Jurkat, Clone E6-1 (cell line): Measurements from ENCODE around the gene ITPKC.
"Not testable (repeated sequence)": the region's sequence is repeated elsewhere in the genome, so short reads cannot be mapped to it uniquely, and the experiment has no call there.

Source experiments
- DNase-seq: peaks from one replicate; pipeline ENCODE4 v3.0.0-alpha.2; 2011; ENCODE audit warnings: low read depth, low spot score
- H3K4me3 ChIP-seq: 2 replicates; pipeline ENCODE4 v1.5.1; 2011; ENCODE audit warnings: mild to moderate bottlenecking, low read length, control low read depth, moderate library complexity

ITPKC gene

DNA sequence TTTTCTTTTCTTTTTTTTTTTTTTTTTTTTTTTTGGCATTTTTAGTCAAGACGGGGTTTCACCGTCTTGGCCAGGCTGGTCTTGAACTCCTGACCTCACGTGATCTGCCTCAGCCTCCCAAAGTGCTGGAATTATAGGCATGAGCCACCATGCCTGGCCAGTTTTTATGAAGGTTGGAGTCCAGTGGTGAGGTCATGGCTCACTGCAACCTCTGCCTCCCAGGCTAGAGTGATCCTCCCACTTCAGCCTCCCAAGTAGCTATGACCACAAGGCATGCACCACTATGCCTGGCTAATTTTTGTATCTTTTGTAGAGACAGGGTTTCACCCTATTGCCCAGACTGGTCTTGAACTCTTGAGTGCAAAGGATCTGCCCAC lies 38.3 kb downstream of the ITPKC start:
- no peak for DNase-seq
- H3K4me3 ChIP-seq, result no peak overlapping the region

DNA sequence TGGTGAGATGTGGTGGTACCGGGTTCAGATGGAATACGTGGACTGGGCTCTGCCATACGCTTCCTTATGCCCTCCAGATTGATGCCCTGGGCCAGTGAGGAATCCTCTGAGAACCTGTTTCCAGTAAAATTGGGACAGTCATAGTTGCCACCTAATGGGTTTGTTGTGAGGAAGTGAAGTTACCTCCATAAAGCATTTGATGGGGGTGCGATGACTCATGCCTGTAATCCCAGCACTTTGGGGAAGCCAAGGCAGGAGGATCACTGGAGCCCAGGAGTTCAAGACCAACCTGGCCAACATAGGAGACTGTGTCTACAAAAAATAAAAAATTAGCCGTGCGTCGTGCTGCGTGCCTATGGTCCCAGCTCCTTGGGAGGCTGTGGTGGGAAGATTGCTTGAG lies 38.9 kb downstream of the ITPKC start:
- no peak overlapping the region for H3K4me3 ChIP-seq
- DNase-seq, result no peak

DNA sequence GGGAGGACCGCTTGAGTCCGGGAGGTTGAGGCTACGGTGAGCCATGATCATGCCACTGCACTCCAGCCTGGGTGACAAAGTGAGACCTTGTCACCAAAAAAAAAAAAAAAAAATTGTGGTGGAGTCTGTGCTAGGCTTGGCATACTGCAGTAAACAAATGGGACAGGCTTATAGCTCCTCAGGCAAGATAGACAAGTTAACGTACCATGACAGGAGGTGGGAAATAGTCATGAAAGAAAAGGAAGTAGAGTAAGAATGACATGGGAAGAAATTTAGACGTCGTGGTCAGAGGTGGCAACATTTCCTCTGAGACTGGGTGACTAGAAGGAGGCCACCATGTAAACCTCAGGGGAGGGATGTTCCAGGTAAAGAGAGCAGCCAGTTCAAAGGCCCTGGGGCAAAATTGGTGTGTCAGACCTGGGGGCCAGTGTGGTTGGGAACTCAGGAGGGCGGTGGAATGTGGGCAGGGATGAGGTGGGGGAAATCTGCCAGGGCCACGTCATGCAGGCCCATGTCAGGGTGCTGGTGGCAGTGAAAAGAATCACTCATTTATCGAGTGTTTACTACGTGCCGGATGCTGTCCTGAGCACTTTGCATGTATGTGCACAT lies 39.7 kb downstream of the ITPKC start:
- no peak overlapping the region for H3K4me3 ChIP-seq
- no peak for DNase-seq

DNA sequence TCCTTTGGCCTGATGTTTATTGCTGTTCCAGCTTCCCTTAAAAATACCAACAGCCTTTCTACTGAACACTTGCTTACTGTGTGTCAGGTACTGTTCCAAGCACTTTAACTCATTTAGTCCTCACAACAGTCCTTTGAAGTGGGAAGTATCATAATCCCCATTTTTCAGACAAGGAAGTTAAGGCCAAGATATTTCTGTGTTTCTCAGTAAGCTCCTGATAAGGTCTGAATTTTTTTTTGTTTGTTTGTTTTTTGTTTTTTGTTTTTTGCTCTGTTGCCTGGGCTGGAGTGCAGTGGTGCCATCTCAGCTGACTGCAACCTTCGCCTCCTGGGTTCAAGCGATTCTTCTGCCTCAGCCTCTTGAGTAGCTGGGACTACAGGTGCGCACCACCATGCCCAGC lies 41.6 kb downstream of the ITPKC start:
- no peak for DNase-seq
- no peak overlapping the region for H3K4me3 ChIP-seq

DNA sequence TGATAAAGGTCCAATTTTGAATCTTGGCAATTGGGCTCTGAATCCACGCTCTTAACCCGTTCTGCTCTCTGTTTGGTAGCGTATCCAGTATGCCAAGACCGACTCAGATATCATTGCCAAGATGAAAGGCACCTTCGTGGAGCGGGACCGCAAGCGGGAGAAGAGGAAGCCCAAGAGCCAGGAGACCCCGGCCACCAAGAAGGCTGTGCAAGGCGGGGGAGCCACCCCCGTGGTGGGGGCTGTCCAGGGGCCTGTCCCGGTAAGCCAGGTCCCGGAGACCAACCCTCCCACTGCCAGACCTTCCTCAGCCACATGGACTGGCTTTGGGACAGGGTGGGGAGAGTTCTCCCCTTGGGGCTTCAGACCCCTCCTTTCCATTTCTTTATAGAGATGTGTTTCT lies 42.4 kb downstream of the ITPKC start:
- H3K4me3 ChIP-seq, result no peak overlapping the region
- DNase-seq, result no peak

DNA sequence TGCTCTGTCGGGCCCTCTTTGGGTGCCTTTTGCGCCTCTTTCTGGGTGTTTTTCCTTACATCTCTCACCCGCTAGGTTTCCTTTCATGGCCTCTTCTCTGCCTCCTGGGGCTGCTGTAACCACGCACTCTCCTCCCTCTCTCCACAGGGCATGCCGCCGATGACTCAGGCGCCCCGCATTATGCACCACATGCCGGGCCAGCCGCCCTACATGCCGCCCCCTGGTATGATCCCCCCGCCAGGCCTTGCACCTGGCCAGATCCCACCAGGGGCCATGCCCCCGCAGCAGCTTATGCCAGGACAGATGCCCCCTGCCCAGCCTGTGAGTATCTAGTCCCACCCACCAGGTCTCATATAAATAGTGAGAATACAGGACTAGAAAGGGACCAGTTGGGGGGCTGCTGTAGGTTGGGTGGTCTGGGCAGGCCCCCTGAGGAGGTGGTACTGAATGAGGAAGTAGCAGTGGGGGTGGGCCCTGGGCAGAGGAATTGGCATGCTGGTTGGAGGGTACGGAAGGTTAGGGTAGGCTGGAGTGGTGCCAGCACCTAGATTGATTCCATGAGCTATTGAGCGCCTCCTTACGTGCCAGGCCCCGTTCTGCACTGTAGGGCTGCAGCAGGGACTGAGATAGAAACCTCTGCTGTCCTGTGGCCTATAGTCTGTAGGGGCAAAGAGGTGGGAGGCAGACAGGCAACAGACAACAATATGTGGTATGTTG lies 46.0 kb downstream of the ITPKC start:
- no peak overlapping the region for H3K4me3 ChIP-seq
- no peak for DNase-seq

DNA sequence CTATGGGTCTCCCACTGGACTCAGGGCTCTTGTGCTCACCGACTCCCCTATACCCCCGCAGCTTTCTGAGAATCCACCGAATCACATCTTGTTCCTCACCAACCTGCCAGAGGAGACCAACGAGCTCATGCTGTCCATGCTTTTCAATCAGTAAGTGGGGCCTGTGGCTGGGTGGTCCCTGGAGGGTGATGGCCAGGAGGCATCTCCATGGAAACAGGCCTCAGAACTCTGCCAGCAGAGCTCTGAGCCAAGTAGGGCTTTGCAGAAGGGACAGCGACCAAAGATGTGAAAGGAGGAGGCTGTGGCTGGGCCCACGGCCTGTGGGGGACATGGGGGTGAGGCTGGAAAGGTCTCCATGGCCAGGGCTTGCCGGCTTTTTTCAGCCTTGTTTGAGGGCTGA lies 46.6 kb downstream of the ITPKC start:
- no peak overlapping the region for H3K4me3 ChIP-seq
- no peak for DNase-seq

DNA sequence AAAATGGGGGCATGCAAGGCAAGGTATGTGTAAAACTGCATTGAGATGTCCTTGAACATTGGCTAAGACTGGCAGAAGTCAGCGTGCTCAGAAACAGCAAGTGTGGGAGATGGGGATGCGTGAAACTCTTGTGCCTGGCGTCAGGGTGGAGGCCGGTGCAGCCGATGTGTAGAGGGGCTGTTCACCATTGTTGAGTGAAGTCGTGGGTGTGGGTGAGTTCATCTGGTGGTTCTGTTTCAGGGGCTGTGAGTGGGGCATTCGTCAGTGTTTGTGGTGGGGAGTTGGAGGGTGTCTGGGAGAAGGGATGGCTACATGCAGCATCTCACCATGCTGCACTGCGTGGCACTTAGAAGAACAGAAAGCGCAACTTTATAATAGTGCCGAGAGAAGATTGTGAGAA lies 47.1 kb downstream of the ITPKC start:
- DNase-seq, result no peak
- H3K4me3 ChIP-seq, result no peak overlapping the region

DNA sequence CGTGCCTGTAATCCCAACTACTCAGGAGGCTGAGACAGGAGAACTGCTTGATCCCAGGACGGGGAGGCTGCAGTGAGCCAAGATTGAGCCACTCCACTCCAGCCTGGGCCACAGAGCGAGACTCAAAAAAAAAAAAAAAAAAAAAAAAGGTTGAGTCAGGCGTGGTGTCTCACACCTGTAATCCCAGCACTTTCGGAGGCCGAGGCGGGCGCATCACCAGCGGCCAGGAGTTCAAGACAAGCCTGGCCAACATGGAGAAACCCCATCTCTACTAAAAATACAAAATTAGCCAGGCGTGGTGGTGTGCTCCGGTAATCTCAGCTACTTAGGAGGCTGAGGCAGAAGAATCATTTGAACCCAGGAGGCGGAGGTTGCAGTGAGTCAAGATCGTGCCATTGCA lies 49.5 kb downstream of the ITPKC start:
- not testable (repeated sequence) for H3K4me3 ChIP-seq

DNA sequence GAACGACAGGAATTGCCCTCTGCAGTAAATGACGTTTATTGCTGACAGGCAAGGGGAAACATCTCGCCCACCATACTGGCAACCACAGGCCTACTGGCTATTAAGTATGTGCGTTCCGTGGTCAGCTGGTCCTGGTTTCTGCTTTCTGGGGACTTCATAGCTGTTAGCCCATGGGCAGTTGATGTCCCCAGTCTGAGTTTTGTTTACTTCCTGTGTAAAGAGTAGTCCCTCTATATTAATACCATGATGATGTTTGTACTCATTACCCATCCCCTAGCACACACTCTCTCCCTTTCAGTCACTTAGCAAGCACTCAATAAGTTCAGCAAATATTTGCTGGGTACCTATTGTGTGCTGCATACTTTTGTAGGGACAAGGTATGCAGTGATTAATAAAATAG lies 52.0 kb downstream of the ITPKC start:
- H3K4me3 ChIP-seq, result no peak overlapping the region
- no peak for DNase-seq

More for the DNA sequence above, 49.5 kb downstream of the ITPKC start:
- not testable (repeated sequence) for DNase-seq

DNA sequence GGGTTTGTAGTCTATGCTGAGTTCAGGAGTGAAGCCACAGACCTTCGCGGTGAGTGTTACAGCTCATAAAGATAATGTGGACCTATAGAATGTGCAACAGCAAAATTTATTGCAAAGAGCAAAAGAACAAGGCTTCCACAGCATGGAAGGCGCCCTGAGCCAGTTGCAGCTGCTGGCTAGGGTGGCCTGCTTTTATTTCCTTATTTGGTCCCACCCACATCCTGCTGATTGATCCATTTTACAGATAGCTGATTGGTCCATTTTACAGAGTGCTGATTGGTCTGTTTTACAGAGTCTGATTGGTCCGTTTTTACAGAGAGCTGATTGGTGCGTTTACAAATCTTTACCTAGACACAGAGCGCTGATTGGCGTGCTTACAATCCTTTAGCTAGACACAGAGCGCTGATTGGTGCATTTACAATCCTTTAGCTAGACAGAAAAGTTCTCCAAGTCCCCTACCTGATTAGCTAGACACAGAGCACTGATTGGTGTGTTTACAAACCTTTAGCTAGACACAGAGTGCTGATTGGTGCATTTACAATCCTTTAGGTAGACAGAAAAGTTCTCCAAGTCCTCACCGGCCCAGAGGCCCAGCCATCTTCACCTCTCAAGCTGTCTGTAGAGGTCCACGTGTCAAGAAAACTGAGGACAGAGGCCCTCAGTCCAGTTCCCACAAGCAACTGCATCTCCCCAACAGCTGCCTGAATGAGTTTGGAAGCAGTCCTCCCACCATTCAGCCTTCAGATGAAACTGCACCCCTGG lies 54.4 kb downstream of the ITPKC start:
- DNase-seq, result peak; percentile 52

DNA sequence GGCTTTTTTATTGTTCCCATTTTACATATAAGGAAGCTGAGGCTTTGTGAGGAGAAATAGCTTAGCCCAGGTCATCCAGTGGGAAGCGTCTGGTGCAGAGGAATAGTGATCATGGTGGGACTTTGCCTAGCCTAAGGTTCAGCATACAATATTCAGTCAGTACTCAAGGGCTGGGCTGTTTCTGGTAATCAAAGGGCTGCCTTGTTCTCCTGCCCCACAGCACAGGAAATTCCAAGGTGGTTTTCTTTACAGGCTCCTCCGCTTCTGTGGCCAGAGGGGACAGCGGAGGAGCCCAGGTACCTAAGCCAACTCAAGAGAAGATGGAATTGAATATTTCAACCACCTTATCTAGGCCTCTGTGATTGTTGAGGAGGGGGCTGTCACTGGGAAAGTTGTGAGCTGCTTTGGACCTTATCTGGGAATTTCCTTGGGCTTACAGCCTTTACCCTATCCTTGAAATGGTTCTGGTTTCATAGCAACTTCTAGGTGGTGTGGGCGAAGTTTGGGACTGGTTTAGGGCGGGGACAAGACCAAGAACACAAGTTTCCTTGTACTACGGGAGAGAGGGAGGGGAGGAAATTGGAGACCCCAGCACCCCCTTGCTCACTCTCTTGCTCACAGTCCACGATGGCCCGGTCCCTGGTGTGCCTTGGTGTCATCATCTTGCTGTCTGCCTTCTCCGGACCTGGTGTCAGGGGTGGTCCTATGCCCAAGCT lies 58.2 kb downstream of the ITPKC start, which contains the start of gene MIA:
MIA (plus strand) TSS at position 606 of the 716 bp plus-strand sequence; CDS start at position 628, 22 bp downstream.
- no peak for DNase-seq

More for the DNA sequence above, 54.4 kb downstream of the ITPKC start:
- not testable (repeated sequence) for H3K4me3 ChIP-seq

DNA sequence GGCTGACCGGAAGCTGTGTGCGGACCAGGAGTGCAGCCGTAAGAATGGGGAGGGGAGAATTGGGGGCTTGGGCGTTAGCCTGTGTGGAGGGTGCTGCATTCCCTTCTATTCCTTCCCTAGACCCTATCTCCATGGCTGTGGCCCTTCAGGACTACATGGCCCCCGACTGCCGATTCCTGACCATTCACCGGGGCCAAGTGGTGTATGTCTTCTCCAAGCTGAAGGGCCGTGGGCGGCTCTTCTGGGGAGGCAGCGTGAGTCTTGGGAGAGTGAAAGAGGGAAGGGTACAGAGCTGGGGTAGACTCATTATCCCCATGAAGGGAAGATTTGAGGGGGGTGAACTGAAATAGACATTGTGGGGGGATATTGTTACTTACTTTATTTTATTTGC lies 58.7 kb downstream of the ITPKC start:
- DNase-seq, result no peak
- no peak overlapping the region for H3K4me3 ChIP-seq

More for the DNA sequence above, 58.2 kb downstream of the ITPKC start, which contains the start of gene MIA:
- H3K4me3 ChIP-seq, result no peak within 1 kb of the TSS

DNA sequence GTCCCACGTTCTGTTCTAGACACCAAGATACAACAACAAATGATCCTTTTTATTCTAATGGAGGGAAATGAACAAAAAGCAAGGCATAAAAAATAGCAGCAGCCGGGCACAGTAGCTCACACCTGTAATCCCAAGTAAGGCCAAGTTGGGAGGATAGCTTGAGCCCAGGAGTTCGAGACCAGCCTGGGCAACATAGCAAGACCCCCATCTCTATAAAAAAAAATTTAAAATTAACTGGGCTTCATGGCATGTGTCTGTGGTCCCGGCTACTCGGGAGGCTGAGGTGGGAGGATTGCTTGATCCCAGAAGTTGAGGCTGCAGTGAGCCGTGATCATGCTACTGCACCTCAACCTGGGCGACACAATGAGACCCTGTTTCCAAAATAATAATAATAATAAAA lies 59.5 kb downstream of the ITPKC start:
- H3K4me3 ChIP-seq, result no peak overlapping the region
- DNase-seq, result no peak

DNA sequence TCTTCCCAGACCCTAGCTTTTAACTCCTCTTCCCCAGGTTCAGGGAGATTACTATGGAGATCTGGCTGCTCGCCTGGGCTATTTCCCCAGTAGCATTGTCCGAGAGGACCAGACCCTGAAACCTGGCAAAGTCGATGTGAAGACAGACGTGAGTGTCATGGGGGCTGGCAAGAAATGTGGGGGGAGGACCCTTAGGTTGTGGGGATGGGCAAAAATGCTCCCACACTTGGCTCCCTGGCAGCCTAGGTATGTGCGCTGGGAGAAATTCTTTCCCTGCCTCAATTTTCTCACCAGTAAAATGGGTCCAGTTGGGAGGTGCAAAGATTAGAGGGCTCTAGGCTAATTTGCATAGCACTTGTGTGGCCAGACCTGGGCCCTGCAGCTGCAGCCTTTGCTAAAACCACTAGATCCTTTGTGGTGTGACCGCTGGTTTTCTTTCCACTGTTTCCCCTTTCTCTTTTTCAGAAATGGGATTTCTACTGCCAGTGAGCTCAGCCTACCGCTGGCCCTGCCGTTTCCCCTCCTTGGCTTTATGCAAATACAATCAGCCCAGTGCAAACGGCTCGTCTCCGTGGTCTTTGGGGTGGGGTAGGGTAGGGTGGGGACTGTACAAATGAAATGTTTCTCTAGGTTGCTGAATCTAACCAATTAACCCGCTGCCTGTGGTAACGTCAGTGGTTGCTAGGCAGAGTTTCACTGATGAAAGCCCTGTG lies 60.2 kb downstream of the ITPKC start:
- DNase-seq, result peak; percentile 98
- H3K4me3 ChIP-seq, result peak overlapping the region; percentile 82

DNA sequence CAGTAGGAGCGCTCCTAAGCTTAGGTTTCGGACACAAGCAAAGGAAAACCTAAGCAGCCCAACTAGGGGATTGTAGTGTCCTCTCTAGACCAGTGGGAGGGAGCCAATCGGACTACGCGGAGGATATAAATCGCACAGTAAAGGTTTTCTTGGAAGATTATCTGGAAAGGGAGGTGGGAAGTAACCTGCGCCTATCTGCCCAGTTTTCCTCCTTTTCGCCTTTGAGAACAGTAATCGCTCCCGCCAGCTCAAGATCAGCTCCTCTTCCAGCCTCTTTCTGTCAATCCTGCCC lies 60.7 kb downstream of the ITPKC start:
- no peak for DNase-seq
- peak overlapping the region; percentile 82 for H3K4me3 ChIP-seq

DNA sequence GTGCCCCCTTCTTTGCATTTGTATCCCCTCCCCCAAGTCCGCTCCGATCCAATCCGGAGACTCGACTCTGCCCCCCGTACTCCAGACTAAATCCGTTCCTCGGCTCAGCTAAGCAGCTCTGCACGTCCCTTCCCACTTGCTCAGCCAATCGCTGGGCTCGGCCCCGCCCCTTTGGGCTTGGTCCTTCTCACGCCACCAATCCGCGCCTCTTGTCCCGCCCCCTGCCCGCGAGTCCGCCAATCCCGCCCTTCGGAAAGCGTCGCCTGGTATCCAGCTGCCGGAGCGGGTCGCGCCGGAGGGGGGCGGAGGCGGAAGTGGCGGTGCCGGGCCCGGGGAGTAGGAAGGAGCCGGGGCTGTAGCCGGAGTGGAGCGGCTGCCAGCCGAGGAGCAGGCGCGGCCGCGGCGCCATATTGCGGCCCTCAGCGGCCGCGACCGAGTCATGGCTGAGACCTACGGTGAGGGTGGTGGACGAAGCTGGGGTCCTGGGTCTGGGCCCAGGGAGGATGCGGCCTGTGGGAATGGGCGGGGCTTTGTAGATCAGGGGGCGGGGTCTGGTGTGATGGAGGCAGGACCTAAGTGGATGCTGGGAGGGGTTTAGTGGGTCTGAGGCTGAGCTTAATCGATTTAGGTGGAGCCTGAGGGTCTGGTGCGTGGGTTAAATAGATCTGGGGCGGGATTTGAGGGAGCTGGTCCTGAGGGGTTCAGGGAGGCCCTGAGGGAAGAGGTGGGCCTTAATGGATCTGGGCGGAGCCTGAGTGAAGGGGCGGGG lies 61.2 kb downstream of the ITPKC start, which contains the start of gene RAB4B:
RAB4B (plus strand) TSS at position 311 of the 769 bp plus-strand sequence; CDS start at position 440, 129 bp downstream.
- peak within 1 kb of the TSS; percentile 82 for H3K4me3 ChIP-seq
- peak; percentile 100 for DNase-seq

DNA sequence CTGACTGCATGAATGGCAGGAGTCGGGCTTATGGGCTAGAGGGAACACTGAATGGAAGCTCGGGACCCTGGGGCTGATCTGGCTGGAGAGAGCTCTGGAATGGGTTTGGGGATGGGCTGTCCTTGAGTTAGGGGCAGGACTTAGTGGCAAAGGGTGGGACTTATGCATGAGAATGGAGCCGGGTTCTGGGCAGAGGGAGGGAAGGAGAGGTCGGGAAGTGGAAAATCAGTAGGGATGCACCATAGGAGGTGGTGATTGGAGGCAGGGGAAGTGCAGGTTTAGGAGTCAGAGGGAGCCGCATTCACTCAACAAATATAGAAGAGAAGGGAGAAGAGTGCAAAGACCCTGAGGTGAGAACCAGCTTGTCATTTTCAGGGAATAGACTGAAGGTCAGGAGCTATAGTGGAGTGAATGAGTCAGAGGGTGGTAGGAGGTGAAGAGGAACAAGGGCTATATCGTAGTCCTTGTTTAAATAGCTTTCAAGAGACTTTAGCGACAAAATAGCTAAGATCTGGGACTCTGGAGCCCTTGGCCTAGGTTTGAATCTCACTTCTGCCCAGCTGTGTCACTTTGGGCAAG lies 61.9 kb downstream of the ITPKC start:
- H3K4me3 ChIP-seq, result peak overlapping the region; percentile 77
- no peak for DNase-seq
